ENCODE measurements around the gene EPGN. TPM values are rescaled to one million over a fixed set of nuclear protein-coding genes. Genes with fewer than 3 reads are reported as not detected.

Gene EPGN
- total RNA-seq, 1 donor from 2014 or later, result 2.4 TPM

DNA sequence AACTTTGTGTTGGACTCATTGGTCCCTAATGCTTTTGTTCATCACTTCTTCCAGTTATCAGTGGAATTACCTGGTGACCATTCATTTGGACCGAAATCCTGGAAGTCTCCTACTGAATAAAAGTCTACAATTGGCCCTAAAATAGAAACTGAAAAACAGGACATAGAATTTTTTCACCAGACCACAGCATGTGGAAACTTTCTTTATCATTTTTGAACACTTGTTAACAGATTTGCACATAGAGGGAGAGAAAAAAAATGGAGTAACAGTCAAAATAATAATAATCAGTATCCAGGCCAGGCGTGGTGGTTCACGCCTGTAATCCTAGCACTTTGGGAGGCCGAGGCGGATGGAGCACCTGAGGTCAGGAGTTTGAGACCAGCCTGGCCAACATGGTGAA, 7.1 kb downstream of the EPGN start:
- Mint-ChIP-seq H3K4me1 (ENCODE audit: unreplicated experiment) (peaks cover 2% of the 10 kb centered on the region), H3K9me3 (no peaks in the 10 kb centered on the region), H3K27me3 (no peaks in the 10 kb centered on the region), H3K27ac (no peak overlapping the region), H3K36me3 (no peaks in the 10 kb centered on the region), H3K4me3 (no peak overlapping the region)
- TF ChIP-seq, protein P1, sequence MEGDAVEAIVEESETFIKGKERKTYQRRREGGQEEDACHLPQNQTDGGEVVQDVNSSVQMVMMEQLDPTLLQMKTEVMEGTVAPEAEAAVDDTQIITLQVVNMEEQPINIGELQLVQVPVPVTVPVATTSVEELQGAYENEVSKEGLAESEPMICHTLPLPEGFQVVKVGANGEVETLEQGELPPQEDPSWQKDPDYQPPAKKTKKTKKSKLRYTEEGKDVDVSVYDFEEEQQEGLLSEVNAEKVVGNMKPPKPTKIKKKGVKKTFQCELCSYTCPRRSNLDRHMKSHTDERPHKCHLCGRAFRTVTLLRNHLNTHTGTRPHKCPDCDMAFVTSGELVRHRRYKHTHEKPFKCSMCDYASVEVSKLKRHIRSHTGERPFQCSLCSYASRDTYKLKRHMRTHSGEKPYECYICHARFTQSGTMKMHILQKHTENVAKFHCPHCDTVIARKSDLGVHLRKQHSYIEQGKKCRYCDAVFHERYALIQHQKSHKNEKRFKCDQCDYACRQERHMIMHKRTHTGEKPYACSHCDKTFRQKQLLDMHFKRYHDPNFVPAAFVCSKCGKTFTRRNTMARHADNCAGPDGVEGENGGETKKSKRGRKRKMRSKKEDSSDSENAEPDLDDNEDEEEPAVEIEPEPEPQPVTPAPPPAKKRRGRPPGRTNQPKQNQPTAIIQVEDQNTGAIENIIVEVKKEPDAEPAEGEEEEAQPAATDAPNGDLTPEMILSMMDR (conservative IDR thresholded peaks at IDR 0.05), result no peak
- DNase-seq (ENCODE audit: extremely low spot score, unreplicated experiment), result no peak

DNA sequence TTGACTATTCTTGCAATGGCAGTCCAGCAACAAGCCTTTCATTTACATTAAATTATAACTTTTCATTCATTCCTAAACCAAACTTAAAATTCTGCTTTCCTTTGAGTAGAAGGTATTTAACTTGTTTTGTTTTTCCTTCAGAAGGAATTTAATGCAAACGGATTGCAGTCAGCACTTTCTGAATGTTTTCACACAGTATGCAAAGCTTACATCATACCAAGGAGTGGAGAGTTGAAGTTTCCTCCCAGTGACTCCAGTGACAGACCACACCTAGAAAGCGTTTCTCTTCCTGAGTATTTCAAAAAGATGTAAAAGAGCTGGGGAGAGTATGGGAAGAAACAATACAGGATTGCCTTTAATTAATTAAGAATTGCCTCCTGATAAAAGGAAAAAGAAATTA, 8.1 kb downstream of the EPGN start:
- Mint-ChIP-seq H3K9me3 (no peaks in the 10 kb centered on the region), H3K27me3 (peaks cover 3% of the 10 kb centered on the region), H3K27ac (peak overlapping the region; percentile 60), H3K36me3 (no peaks in the 10 kb centered on the region), H3K4me3 (no peak overlapping the region), H3K4me1 (ENCODE audit: unreplicated experiment) (peaks cover 10% of the 10 kb centered on the region)
- no peak for DNase-seq (ENCODE audit: extremely low spot score, unreplicated experiment)
- TF ChIP-seq, protein P1 (conservative IDR thresholded peaks at IDR 0.05), result no peak

DNA sequence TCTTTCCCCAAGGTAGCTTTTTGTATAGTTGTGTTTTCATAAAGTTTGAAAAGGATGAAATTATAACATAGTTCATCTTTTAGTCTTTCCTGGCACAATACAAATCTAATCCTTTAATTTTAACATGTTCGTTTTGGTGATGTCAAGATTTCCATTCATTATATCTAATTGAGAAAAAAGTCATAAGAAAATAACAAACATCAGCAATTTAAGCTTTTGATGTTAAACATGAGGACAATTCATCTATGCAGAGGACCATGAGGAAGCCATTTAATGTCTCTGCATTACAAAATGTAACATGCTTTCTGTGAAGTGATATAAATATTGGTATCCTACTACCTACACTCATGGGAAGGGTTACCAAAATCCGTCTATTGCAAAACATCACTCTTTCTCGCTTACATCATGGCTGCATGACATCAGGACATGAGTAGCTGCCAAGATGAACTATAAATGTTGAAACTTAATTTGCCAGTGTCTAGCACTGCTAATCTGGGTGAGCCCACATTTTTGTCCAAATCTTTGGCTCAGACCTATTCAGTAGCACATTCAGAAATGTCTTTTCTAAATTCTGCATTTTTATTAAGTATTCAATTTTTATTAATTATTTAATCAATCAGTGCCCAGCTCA, 9.5 kb downstream of the EPGN start:
- Mint-ChIP-seq H3K27ac (no peak overlapping the region), H3K36me3 (no peaks in the 10 kb centered on the region), H3K4me1 (ENCODE audit: unreplicated experiment) (peaks cover 10% of the 10 kb centered on the region), H3K27me3 (peaks cover 3% of the 10 kb centered on the region), H3K9me3 (no peaks in the 10 kb centered on the region), H3K4me3 (no peak overlapping the region)
- TF ChIP-seq, protein P1 (conservative IDR thresholded peaks at IDR 0.05), result no peak
- no peak for DNase-seq (ENCODE audit: extremely low spot score, unreplicated experiment)

DNA sequence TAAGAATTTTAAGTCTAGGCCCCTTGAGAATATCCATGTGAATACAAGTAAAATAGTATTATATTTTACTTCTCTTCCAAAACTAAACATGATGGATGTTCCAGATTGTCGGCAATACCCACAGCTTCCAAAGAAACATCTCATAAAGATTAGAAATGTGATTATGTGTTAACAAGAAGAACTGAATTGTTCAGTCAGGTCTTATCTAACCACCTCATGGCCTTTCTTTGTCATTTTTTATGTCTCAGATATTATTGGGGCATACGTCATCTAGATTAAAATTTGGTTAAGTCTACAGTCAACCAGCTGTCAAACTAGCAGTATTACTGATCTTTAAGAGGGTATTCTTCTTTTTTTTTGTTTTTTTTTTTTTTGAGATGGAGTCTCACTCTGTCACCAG, 10.0 kb downstream of the EPGN start:
- Mint-ChIP-seq H3K4me1 (ENCODE audit: unreplicated experiment) (peaks cover 10% of the 10 kb centered on the region), H3K9me3 (no peaks in the 10 kb centered on the region), H3K4me3 (no peak overlapping the region), H3K36me3 (no peaks in the 10 kb centered on the region), H3K27me3 (peaks cover 3% of the 10 kb centered on the region), H3K27ac (no peak overlapping the region)
- no peak for DNase-seq (ENCODE audit: extremely low spot score, unreplicated experiment)
- TF ChIP-seq, protein P1 (conservative IDR thresholded peaks at IDR 0.05), result no peak

GRCh38 chr4:74319470-74319869, 11.2 kb downstream of the EPGN start:
- no peak overlapping the region for H3K27ac Mint-ChIP-seq
- no peaks in the 10 kb centered on the region for H3K9me3 Mint-ChIP-seq
- H3K4me1 Mint-ChIP-seq (ENCODE audit: unreplicated experiment), result peaks cover 10% of the 10 kb centered on the region
- no peak for DNase-seq (ENCODE audit: extremely low spot score, unreplicated experiment)
- no peaks in the 10 kb centered on the region for H3K36me3 Mint-ChIP-seq
- peaks cover 3% of the 10 kb centered on the region for H3K27me3 Mint-ChIP-seq
- H3K4me3 Mint-ChIP-seq, result no peak overlapping the region
- TF ChIP-seq, protein P1 (conservative IDR thresholded peaks at IDR 0.05), result no peak

All from type B pancreatic cell (in vitro differentiated cells).